A549 (cell line): ENCODE results near the gene CUX1.

Source experiments
- CHD4 ChIP-seq: fragments of 200-600 bp; sonication (generic); IDR thresholded peaks from 2 replicates; pipeline ENCODE4 v1.6.1; 2016; ENCODE audit warnings: antibody characterized with exemption, mild to moderate bottlenecking, borderline replicate concordance
- EHMT2 ChIP-seq: fragments of 200-600 bp; sonication (generic); IDR thresholded peaks from 2 replicates; pipeline ENCODE4 v1.6.1; 2016; ENCODE audit warnings: antibody characterized with exemption, low read depth, mild to moderate bottlenecking, moderate library complexity
- EP300 ChIP-seq, 2 experiments: fragments of >200 bp; sonication (Bioruptor Twin); formaldehyde crosslinking; IDR thresholded peaks; 2 replicates in 1 of 2; 3 replicates in 1 of 2; pipeline ENCODE4 v1.6.1; 2016 to 2017
- HDAC2 ChIP-seq: fragments of 200-600 bp; sonication (generic); IDR thresholded peaks from 2 replicates; pipeline ENCODE4 v1.6.1; 2016
- HEYL ChIP-seq: fragments of 250-450 bp; sonication (Bioruptor Pico); IDR thresholded peaks from 2 replicates; pipeline ENCODE4 v1.8.0; 2021; ENCODE audit warnings: mild to moderate bottlenecking, moderate library complexity
- MYC ChIP-seq: IDR thresholded peaks from 2 replicates; pipeline ENCODE4 v1.6.1; 2012; ENCODE audit warnings: mild to moderate bottlenecking, inconsistent platforms, low read length, improper control_type of control experiment, borderline replicate concordance
- POLR2A ChIP-seq: IDR thresholded peaks from 2 replicates; pipeline ENCODE4 v1.6.1; 2012; ENCODE audit warnings: mild to moderate bottlenecking, low read length
- RAD21 ChIP-seq, 2 experiments: fragments of >200 bp in 1 of 2; sonication (Bioruptor Twin) in 1 of 2; formaldehyde crosslinking in 1 of 2; IDR thresholded peaks in 1 of 2; conservative IDR thresholded peaks in 1 of 2; 2 replicates in 1 of 2; 3 replicates in 1 of 2; pipeline ENCODE4 v1.6.1; 2012 to 2018; ENCODE audit warnings: inconsistent platforms in 1 of 2
- SMC3 ChIP-seq: fragments of >200 bp; sonication (Bioruptor Twin); formaldehyde crosslinking; IDR thresholded peaks from 3 replicates; pipeline ENCODE4 v1.6.1; 2018; ENCODE audit warnings: inconsistent platforms
- TF ChIP-seq, protein P1 (sequence below): fragments of >200 bp; sonication (Bioruptor Twin); formaldehyde crosslinking; IDR thresholded peaks from 3 replicates; pipeline ENCODE4 v1.5.1; 2016
- TF ChIP-seq, protein P2 (sequence below): fragments of 200-600 bp; sonication (generic); IDR thresholded peaks from 2 replicates; pipeline ENCODE4 v1.6.1; 2016; ENCODE audit warnings: antibody characterized with exemption, mild to moderate bottlenecking, moderate library complexity
- TF ChIP-seq, protein P3 (sequence below): IDR thresholded peaks from 2 replicates; pipeline ENCODE4 v1.6.1; 2012

DNA sequence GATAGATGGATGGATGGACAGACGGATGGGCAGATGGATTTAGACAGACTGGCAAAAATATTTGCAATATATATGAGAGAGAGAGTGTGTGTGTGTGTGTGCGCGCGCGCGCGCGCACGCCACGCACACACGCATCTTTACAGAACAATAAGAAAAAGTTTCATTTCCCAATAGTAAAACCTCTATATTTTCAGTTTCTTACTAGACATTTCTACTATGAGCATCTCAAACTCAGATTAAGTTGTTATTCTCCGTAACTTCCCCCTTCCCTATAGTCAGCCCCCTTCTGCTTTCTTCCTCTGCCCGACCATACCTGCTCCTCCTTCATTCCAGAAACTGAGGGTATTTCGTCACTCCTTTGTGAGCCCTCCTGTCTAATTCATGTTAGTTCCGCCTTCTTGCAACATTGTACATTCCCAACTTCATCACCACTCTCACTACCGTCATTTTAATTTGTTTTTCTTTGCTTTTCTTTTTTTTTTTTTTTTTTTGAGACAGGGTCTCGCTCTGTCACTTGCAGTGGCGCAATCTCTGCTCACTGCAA lies 314.9 kb downstream of the CUX1 start:
- TF ChIP-seq, protein P1, sequence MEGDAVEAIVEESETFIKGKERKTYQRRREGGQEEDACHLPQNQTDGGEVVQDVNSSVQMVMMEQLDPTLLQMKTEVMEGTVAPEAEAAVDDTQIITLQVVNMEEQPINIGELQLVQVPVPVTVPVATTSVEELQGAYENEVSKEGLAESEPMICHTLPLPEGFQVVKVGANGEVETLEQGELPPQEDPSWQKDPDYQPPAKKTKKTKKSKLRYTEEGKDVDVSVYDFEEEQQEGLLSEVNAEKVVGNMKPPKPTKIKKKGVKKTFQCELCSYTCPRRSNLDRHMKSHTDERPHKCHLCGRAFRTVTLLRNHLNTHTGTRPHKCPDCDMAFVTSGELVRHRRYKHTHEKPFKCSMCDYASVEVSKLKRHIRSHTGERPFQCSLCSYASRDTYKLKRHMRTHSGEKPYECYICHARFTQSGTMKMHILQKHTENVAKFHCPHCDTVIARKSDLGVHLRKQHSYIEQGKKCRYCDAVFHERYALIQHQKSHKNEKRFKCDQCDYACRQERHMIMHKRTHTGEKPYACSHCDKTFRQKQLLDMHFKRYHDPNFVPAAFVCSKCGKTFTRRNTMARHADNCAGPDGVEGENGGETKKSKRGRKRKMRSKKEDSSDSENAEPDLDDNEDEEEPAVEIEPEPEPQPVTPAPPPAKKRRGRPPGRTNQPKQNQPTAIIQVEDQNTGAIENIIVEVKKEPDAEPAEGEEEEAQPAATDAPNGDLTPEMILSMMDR: no peak
- TF ChIP-seq HDAC2 (no peak), EHMT2 (no peak), EP300 (IDR thresholded peaks at IDR 0.05) (peak in 1 of 2 experiments; percentile 28; a peak in 1 of 5 replicates), RAD21 (conservative IDR thresholded peaks at IDR 0.05 in 1 of 2, IDR thresholded peaks at IDR 0.05 in 1 of 2) (no peak), MYC (no peak), CHD4 (no peak), SMC3 (no peak), POLR2A (no peak), HEYL (CRISPR knock-in tag) (no peak)
- TF ChIP-seq, protein P2, sequence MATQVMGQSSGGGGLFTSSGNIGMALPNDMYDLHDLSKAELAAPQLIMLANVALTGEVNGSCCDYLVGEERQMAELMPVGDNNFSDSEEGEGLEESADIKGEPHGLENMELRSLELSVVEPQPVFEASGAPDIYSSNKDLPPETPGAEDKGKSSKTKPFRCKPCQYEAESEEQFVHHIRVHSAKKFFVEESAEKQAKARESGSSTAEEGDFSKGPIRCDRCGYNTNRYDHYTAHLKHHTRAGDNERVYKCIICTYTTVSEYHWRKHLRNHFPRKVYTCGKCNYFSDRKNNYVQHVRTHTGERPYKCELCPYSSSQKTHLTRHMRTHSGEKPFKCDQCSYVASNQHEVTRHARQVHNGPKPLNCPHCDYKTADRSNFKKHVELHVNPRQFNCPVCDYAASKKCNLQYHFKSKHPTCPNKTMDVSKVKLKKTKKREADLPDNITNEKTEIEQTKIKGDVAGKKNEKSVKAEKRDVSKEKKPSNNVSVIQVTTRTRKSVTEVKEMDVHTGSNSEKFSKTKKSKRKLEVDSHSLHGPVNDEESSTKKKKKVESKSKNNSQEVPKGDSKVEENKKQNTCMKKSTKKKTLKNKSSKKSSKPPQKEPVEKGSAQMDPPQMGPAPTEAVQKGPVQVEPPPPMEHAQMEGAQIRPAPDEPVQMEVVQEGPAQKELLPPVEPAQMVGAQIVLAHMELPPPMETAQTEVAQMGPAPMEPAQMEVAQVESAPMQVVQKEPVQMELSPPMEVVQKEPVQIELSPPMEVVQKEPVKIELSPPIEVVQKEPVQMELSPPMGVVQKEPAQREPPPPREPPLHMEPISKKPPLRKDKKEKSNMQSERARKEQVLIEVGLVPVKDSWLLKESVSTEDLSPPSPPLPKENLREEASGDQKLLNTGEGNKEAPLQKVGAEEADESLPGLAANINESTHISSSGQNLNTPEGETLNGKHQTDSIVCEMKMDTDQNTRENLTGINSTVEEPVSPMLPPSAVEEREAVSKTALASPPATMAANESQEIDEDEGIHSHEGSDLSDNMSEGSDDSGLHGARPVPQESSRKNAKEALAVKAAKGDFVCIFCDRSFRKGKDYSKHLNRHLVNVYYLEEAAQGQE: no peak
- TF ChIP-seq, protein P3, sequence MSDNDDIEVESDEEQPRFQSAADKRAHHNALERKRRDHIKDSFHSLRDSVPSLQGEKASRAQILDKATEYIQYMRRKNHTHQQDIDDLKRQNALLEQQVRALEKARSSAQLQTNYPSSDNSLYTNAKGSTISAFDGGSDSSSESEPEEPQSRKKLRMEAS: no peak
